Stimulated activated CD8-positive, alpha-beta memory T cell treated with anti-CD3 and anti-CD28 coated beads, Interleukin-4, amount 100 ng/mL, for 1 hour (primary cell): ENCODE results near the gene LLCFC1.

Experiments
- DNase-seq, 2 donors: peaks; one replicate each; pipeline ENCODE4 v3.0.0-alpha.2; 2020; ENCODE audit warnings: low read depth in 2 of 2, low spot score in 1 of 2

Gene LLCFC1

GRCh38 chr7:142939226-142939910 is at the start of gene LLCFC1:
Gene LLCFC1 (plus strand): TSS chr7:142939484. CDS start chr7:142939622, 138 bp downstream.
- DNase-seq: no peak

DNA sequence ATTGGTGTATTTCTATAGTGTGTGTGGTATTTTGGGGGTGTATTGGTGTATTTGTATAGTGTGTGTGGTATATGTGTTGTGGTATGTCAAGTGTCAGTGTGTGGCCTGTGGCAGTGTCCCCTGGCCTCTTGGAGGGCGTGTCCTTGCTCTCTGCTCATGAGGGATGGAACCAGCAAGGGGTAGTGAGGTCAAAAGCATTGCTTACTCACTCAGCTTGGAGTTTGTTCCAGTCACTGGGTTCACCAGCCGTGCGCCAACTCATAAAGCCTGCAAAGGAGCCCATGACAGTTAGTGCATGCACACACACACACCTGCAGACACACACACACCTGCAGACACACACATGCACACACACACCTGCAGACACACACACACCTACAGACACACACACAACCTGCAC is 49.5 kb upstream of the LLCFC1 start:
- DNase-seq: no peak

GRCh38 chr7:142890874-142891485 is 48.3 kb upstream of the LLCFC1 start:
- DNase-seq: no peak

- DNase-seq: no peak
Observed at GRCh38 chr7:142891490-142892082, 47.7 kb upstream of the LLCFC1 start.

GRCh38 chr7:142892951-142893350 is 46.3 kb upstream of the LLCFC1 start:
- DNase-seq: no peak

GRCh38 chr7:142894112-142894984 is 44.9 kb upstream of the LLCFC1 start:
- no peak for DNase-seq

DNA sequence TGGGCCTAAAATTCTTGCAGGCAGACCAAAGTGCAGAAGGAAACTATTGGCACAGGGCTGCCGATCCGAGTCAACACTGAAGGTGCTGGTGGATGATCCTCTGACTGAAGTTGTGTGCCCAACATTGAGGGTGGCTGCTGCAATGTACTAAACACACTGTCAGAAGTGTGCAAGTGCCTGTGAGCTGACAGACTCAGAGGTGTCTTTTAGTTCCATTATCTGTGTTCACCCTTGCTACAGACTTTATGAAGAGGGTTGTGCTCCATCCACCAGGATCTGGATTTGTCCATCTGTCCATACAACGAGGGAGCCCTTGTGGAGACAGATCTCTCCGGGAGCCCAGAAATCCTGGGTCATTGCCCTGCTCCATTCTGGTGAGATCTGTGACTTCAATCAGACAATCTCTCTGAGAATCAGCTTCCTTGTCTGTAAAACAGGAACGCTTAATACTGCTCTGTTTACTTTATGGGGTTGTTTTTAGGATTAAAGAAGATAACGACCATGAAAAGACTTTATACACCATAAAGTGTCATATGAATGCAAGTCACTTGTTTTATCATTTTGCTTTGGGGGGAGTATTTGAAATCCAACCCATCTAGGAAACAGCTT is 44.2 kb upstream of the LLCFC1 start:
- no peak for DNase-seq

- no peak for DNase-seq
Observed at GRCh38 chr7:142896151-142896550, 43.1 kb upstream of the LLCFC1 start.

DNA sequence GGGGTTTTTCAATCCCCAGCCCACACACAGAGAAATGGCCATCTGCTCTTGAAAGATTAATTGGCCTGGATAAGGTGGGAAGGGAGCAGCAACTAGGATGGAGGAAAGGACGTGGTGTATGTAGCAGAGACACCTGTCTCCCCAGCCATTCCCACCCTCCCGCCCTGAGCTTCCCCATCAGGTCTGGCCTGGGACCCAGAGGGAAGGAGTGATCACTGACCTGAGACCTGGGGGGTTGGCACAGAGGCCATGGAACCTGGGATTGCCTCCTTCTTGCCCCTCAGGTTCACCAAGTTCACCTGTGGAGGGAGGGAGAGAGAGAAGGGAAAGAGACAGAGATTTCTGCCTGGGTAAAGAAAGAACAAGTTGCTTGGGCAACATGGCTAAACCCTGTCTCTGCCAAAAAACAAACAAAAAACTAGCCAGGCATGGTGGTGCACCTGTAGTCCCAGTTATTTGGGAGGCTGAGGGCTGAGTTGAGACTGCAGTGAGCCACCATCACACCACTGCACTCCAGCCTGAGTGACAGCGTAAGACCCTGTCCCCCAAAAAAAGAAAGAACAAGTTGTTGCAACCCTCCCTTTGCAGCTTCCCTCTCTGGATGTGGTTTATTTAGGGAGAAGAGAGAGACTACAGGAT is 42.4 kb upstream of the LLCFC1 start:
- DNase-seq: no peak

DNA sequence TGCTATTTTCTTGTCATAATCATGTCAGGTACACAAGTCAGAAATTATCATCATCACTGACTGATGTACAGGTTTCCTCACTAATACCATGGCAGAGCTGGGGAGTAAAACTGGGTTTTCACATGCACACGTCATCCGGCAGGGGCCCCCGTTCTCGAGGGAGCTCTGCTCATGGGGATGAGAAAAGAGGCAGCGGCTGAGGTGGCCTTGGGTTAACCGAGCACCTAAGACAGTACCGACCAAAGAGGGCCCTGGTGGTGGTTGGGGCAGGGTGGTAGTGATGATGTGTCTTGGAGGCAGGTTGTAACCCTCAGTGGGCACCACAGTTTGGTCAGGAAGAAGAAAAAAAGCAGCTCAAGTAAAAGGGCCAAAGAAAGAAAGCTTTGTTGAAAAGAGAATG is 41.6 kb upstream of the LLCFC1 start:
- no peak for DNase-seq

- DNase-seq: no peak
Observed at GRCh38 chr7:142898377-142899170, 40.7 kb upstream of the LLCFC1 start.

DNA sequence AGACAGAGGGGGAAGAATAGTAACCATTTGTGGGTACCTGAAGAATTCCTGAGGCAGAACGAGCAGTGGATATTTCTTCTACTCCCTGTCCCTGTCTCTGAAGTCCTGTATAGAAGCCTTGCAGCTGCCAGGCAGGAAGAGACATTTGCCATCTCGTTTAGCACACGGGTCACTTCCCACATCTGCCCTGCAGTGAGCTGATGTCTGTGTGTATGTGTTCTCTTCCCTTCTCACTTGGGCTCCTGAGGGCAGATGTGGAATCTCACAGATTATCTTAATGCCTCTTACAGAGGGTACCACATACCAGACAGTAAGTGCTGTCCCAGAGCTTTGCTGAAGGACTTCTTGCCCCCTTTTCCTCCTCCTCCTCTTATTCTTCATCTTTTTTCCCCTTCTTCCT is 39.6 kb upstream of the LLCFC1 start:
- DNase-seq: no peak

DNA sequence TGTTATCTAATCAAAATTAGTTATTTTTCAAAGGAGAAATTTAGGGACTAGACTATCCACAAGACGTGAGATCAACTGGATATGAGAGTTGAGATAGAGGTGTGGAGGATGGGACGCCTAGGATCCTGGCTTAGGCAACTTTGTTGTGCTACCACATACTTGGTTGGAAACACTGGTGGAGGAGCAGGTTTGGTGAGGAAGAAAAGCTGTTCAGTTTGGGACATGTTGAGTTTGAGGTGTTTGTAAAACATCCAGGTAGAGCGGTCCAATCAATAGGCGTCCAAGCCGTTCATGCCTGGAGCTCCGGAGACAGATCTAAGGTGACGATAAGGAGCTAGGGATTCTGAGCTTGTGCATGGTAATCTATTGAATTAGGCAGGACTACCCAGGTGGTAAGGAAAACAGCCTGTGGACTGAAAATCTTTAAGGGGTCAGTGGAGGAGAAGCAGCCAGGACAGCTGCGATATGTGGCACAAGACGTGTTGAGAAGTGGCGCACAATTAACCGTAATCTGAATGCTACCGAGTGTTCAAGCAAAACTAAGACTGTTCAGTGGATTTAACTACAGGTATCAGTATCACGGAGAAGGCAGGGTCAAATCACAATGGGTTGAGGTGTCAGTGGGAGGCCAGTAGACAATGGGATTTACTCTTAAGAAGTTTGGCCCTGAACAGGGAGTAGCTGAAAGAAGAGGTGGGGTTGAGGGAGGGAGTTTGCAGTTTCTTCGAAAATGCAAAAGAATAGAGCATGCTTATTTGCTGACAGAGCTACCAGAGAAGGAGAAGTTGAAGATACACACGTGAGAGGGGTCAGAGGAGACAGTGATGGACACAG is 37.6 kb upstream of the LLCFC1 start:
- no peak for DNase-seq

- DNase-seq: no peak
Observed at GRCh38 chr7:142904128-142904527, 35.2 kb upstream of the LLCFC1 start.

DNA sequence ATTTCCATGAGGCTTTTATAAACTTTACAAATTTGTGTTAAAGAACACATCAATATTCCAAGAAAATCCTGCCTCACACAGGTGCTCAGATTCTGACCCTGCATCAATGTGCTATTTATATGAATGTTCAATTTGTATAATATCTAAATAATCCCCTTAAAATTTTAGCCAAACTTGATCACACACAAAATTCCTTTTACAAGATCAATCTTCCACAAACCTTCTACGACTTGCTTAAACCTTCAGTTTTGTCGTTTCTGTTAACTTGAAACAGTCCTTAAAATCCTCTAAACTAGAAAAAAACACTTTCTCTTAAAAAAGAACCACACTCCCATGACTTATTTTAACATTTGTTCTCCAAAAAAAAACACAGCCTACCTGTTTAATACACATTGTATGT is 33.5 kb upstream of the LLCFC1 start:
- no peak for DNase-seq

GRCh38 chr7:142906643-142907042 is 32.6 kb upstream of the LLCFC1 start:
- DNase-seq: no peak

DNA sequence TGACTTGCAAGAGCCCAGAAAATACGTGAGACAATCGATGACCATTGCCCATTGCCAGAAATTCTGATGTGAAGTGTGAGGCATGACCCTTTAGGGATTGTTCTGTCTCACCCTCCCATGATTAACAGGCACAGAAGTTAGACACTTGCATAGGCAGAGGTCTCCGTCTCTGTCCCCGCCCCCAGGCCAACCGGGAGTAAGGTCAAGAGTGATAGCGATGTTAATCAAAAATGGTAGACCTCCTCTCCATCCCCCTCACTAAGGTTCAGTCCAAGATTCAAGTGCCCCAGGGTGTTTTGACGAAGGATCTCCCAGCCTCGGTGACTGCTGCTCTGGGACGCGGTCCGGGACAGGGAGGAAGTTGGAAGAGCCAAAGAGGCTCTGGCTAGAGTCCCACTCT is 31.0 kb upstream of the LLCFC1 start:
- no peak for DNase-seq

DNA sequence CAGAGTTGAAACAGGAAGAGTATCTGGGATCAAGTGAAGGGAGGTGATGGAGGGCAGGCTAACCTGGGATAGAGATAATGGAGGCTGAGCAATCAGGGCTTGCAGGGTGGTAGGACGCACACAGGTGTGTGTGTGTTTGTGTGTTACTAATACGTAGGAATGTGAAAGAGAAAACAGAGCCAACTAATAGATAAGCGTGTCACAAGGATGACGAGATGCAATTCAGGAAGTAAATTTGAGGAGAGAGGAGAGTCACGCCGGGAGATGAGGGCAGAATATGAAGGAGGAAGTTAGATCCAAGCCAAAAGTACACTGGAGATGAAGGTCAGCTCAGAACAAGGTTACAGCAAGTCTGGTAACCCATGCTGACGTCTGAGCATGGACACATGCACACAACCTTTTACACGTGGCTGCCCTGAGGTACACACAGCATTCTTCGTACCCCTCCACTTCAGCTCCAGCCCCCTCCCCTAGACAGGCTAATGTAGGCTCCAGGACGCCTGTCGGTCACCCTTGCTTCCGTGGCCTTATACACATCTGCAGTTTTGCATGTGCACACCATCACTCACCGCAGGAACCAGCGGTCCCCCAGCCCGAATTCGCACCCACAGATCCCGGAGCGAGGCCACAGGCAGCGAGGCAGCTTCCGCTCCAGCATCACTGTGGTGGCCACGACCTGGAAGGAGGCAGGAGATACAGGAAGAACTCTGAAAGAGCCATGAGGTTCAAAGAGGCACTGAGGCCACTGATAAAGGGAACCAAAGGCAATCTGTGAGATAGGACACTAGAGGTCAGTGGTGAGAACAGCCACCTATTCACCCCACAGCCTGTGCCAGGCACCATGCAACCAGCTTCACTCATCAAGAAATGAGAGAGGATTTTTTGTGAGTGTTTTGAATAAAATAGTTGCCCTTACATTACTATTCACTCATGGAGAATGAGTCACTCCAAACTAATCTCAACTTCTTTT is 30.1 kb upstream of the LLCFC1 start:
- no peak for DNase-seq
